Stimulated activated CD4-positive, alpha-beta T cell treated with anti-CD3 and anti-CD28 coated beads, Interleukin-4, amount 100 ng/mL, for 24 hours (primary cell): ENCODE measurements around the gene XPO5.
"Not testable (repeated sequence)": the region's sequence is repeated elsewhere in the genome, so short reads cannot be mapped to it uniquely, and the experiment has no call there.

Experiments
- DNase-seq: peaks from one replicate; pipeline ENCODE4 v3.0.0-alpha.2; 2020

XPO5 gene

GRCh38 chr6:43575772-43576551 is at the start of gene XPO5, which contains the start of gene POLH:
Gene XPO5 (minus strand): TSS chr6:43576038. CDS start chr6:43575864, 174 bp downstream.
Gene POLH (plus strand): TSS chr6:43576185. CDS start chr6:43582320, 6,135 bp downstream.
- DNase-seq = peak; percentile 91

GRCh38 chr6:43625393-43625992 is 49.7 kb upstream of the XPO5 start:
- DNase-seq = no peak

- no peak for DNase-seq
These were observed 49.0 kb upstream of the XPO5 start for GRCh38 chr6:43624786-43625288.

- no peak for DNase-seq
These were observed 48.3 kb upstream of the XPO5 start for GRCh38 chr6:43623880-43624785.

- DNase-seq = no peak
These were observed 46.7 kb upstream of the XPO5 start for GRCh38 chr6:43622541-43622940.

GRCh38 chr6:43621836-43622180 is 46.0 kb upstream of the XPO5 start:
- DNase-seq = no peak

GRCh38 chr6:43621078-43621835 is 45.4 kb upstream of the XPO5 start:
- DNase-seq = no peak

GRCh38 chr6:43616725-43617472 is 41.1 kb upstream of the XPO5 start:
- no peak for DNase-seq

- no peak for DNase-seq
These were observed 38.5 kb upstream of the XPO5 start for GRCh38 chr6:43614396-43614730.

- no peak for DNase-seq
These were observed 38.0 kb upstream of the XPO5 start for GRCh38 chr6:43613721-43614395.

- no peak for DNase-seq
These were observed 34.6 kb upstream of the XPO5 start for GRCh38 chr6:43610431-43610830.

- no peak for DNase-seq
These were observed 33.6 kb upstream of the XPO5 start for GRCh38 chr6:43609402-43609801.

- DNase-seq = no peak
These were observed 33.0 kb upstream of the XPO5 start for GRCh38 chr6:43608807-43609206.

GRCh38 chr6:43608310-43608763 is 32.5 kb upstream of the XPO5 start:
- peak; percentile 67 for DNase-seq

- DNase-seq = no peak
These were observed 30.2 kb upstream of the XPO5 start for GRCh38 chr6:43606019-43606418.

- DNase-seq = no peak
These were observed 28.3 kb upstream of the XPO5 start for GRCh38 chr6:43604174-43604573.

- no peak for DNase-seq
These were observed 24.8 kb upstream of the XPO5 start for GRCh38 chr6:43600595-43600994.

- DNase-seq = no peak
These were observed 18.1 kb upstream of the XPO5 start for GRCh38 chr6:43593938-43594337.

- not testable (repeated sequence) for DNase-seq
These were observed 13.7 kb upstream of the XPO5 start for GRCh38 chr6:43589564-43589963.

- no peak for DNase-seq
These were observed 12.4 kb upstream of the XPO5 start for GRCh38 chr6:43588194-43588593.

- no peak for DNase-seq
These were observed 9.2 kb upstream of the XPO5 start for GRCh38 chr6:43584892-43585570.
